ENCODE results near the gene ADARB1.

DNA sequence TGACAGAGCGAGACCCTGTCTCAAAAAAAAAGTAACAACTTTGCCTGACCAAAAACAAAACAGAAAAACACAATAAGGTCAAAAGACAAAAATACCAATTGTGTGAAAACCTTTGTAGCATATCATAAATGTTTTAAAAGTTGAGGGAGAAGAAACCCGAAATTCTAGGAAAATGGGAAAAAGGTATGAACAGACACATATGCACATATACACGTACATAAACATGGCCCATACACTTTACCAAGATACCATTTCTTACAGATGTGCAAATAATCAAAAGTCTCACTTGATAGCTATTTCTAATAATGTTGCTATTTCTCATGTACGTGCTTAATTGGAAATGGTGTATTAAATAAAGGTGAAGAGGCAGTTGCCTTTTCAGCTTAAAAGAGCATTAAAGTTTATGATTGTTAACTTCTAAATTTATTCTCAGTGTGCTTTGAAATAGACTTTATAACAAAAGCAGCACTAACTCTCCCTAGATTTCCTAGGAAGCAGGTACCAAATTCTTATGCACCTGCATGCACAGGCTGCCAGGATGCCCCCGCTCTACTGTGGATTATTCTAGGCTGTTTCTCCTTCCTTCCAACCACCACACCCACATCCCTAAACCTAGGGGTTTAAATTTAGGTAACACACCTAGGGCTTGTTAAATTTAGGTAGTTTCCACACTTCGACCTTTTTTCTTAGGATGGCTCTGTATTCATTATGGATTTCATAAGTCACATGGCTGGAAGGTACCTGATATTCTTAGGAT lies 33.8 kb downstream of the ADARB1 start:
- TF ChIP-seq, protein P1, sequence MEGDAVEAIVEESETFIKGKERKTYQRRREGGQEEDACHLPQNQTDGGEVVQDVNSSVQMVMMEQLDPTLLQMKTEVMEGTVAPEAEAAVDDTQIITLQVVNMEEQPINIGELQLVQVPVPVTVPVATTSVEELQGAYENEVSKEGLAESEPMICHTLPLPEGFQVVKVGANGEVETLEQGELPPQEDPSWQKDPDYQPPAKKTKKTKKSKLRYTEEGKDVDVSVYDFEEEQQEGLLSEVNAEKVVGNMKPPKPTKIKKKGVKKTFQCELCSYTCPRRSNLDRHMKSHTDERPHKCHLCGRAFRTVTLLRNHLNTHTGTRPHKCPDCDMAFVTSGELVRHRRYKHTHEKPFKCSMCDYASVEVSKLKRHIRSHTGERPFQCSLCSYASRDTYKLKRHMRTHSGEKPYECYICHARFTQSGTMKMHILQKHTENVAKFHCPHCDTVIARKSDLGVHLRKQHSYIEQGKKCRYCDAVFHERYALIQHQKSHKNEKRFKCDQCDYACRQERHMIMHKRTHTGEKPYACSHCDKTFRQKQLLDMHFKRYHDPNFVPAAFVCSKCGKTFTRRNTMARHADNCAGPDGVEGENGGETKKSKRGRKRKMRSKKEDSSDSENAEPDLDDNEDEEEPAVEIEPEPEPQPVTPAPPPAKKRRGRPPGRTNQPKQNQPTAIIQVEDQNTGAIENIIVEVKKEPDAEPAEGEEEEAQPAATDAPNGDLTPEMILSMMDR (IDR thresholded peaks at IDR 0.05; ENCODE audit: poor library complexity): no peak
- TF ChIP-seq EZH2 (IDR thresholded peaks at IDR 0.05; ENCODE audit: borderline replicate concordance) (no peak), EZH2phosphoT487 (IDR thresholded peaks at IDR 0.05; ENCODE audit: low read depth, severe bottlenecking, unreplicated experiment) (no peak)
